ENCODE measurements around the gene ZNF385C.
"Not testable (repeated sequence)": the region's sequence is repeated elsewhere in the genome, so short reads cannot be mapped to it uniquely, and the experiment has no call there.

Gene ZNF385C, protein sequence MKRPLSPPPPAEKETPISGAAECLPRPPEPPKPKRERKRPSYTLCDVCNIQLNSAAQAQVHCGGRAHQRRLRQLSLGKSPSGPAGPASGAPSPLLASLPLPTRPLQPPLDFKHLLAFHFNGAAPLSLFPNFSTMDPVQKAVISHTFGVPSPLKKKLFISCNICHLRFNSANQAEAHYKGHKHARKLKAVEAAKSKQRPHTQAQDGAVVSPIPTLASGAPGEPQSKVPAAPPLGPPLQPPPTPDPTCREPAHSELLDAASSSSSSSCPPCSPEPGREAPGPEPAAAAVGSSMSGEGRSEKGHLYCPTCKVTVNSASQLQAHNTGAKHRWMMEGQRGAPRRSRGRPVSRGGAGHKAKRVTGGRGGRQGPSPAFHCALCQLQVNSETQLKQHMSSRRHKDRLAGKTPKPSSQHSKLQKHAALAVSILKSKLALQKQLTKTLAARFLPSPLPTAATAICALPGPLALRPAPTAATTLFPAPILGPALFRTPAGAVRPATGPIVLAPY

DNA sequence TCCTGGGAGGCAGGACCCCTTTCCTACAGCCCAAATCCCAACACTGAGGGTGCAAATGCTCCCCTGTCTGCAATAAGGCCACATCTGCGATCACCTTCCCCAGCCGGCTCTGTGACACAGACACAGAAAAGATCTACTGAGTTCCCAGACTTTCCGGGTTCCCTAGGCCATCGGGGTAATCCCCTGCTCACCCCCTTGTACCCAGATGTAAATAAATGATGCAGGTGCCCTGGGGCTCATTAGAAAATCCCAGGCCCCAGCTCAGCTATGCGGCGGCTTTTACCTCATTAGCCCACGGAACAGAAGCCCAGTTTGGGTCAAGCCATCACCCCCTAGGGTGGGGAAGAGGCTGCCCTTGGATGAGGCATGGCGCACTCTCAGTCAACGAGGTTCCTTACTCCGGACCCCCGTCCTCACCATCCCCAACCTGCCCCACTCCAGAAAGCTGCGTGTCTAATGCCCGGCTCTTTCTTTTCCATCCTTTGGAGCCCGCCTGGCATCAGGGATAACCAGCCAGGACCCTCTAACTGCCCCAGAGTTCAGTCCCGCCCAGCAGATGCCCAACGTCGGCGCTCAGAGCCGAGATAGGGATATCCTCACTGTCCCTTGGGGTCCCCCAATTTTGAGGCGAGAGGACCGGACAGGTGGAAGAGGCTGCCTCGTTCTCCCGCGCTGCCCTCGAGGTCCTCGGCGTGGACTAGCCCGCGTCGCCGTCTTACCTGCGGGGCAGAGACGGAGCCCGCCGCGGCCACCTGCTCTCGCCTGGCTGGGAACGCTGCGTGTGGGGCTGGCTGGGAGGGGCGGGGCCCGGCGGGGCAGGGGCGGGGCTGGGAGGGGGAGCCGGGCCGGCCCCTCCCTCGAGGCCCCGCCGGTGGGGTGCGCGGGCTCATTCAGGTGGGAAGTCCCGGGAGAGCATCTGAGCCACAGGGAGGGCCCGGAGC is at the start of gene ZNF385C:
Gene ZNF385C (minus strand): TSS at position 783 of the 941 bp plus-strand sequence. CDS start 35,417 bp downstream, outside the sequence.
- peak; percentile 78 for DNase-seq (ENCODE audit: low spot score)
- TF ChIP-seq, protein P1, sequence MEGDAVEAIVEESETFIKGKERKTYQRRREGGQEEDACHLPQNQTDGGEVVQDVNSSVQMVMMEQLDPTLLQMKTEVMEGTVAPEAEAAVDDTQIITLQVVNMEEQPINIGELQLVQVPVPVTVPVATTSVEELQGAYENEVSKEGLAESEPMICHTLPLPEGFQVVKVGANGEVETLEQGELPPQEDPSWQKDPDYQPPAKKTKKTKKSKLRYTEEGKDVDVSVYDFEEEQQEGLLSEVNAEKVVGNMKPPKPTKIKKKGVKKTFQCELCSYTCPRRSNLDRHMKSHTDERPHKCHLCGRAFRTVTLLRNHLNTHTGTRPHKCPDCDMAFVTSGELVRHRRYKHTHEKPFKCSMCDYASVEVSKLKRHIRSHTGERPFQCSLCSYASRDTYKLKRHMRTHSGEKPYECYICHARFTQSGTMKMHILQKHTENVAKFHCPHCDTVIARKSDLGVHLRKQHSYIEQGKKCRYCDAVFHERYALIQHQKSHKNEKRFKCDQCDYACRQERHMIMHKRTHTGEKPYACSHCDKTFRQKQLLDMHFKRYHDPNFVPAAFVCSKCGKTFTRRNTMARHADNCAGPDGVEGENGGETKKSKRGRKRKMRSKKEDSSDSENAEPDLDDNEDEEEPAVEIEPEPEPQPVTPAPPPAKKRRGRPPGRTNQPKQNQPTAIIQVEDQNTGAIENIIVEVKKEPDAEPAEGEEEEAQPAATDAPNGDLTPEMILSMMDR (IDR thresholded peaks at IDR 0.05; ENCODE audit: borderline replicate concordance, control extremely low read depth, extremely low read depth, insufficient read depth, missing control alignments) = no peak
- in situ Hi-C loops (cut with MboI; ENCODE audit: low sequenced_read_pairs, unreplicated experiment) = no loop called here

DNA sequence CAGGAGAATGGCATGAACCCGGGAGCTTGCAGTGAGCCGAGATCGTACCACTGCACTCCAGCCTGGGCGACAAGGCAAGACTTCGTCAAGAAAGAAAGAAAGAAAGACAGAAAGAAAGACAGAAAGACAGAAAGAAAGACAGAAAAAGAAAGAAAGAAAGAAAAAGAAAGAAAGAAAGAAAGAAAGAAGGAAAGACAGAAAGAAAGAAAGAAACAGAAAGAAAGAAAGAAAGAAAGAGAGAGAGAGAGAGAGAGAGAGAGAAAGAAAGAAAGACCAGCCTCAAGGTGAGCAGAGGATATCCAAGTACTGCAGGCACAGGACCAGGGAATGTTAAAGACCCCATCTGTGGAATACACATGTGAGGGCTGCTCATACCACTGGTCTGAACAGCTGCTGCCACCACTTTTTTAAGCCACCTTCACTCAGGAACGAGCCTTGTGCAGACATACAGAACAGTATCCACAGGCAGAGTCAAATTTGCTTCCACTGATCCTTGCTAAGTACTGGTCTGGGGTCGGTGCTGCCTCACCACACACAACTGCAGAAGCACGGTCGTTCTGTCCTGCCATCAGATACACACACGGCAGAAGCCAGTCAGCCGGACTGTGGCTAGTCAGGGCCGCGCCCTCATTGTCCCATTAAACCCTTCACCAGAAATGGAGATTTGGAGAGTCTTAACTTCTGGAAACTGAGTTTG is 48.8 kb upstream of the ZNF385C start:
- TF ChIP-seq, protein P1 (IDR thresholded peaks at IDR 0.05; ENCODE audit: borderline replicate concordance, control extremely low read depth, extremely low read depth, insufficient read depth, missing control alignments) = no peak
- in situ Hi-C loops (cut with MboI; ENCODE audit: low sequenced_read_pairs, unreplicated experiment) = no loop called here
- no peak for DNase-seq (ENCODE audit: low spot score)

DNA sequence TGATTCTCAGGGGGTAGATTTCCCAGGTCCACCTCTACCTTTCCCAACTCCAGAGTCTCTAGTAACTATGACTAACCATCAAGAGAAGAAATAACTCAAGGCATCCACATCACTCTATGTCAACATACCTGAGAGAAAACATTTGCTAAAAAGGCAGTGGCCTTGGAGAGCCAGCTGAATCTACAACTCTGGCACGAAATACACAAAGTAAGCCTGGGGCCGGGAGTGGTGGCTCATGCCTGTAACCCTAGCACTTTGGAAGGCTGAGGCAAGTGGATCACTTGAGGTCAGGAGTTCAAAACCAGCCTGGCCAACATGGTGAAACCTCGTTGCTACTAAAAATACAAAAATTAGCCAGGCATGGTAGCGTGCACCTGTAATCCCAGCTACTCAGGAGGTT is 44.9 kb upstream of the ZNF385C start:
- in situ Hi-C loops (cut with MboI; ENCODE audit: low sequenced_read_pairs, unreplicated experiment); DNase-seq (ENCODE audit: low spot score): not testable (repeated sequence)

DNA sequence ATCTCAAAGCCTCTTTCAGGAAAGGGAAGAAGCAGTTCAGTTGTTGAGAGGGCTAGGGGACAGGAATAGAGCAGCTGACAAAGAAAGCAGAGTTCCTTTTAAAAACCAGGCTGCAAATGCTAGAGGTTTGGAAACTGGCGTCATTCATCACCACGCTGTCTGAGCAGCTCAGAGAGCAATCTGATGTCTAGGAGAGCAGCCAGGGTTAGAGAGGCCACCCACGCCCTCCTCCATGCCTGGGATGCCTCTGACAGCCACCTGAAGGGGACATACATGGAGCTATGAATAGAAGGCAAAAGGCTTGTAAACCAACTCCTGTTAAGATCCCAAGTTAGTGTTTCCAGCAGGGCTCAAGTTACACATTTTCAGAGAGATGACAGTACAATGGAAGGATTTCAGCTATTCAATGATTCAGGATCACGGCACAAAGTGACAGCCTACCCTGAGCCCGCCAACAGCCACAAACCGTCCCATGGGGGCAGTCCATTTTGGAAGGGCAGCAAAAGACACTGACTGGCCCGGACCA is 44.2 kb upstream of the ZNF385C start:
- in situ Hi-C loops (cut with MboI; ENCODE audit: low sequenced_read_pairs, unreplicated experiment) = no loop called here
- TF ChIP-seq, protein P1 (IDR thresholded peaks at IDR 0.05; ENCODE audit: borderline replicate concordance, control extremely low read depth, extremely low read depth, insufficient read depth, missing control alignments) = no peak
- DNase-seq (ENCODE audit: low spot score) = no peak

DNA sequence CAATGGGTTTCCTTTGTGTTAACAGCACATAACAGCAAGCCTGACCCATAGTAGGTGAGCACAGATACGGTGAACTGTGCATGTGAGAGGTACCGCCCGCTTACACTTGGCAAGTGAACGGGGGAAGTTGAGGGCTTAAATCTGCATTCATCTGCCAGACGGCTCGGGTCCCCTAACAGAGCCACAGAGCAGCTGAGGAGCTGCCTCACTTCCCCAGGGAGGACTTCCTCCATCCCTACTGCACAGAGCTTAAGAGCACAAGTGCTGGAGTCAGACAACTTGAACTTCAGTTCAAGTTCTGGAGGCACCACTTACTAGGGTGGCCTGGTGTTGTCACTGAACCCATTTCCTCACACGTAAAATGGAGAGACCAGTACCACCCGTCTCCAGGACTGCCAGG is 43.1 kb upstream of the ZNF385C start:
- in situ Hi-C loops (cut with MboI; ENCODE audit: low sequenced_read_pairs, unreplicated experiment) = no loop called here
- TF ChIP-seq, protein P1 (IDR thresholded peaks at IDR 0.05; ENCODE audit: borderline replicate concordance, control extremely low read depth, extremely low read depth, insufficient read depth, missing control alignments) = no peak
- DNase-seq (ENCODE audit: low spot score) = no peak

DNA sequence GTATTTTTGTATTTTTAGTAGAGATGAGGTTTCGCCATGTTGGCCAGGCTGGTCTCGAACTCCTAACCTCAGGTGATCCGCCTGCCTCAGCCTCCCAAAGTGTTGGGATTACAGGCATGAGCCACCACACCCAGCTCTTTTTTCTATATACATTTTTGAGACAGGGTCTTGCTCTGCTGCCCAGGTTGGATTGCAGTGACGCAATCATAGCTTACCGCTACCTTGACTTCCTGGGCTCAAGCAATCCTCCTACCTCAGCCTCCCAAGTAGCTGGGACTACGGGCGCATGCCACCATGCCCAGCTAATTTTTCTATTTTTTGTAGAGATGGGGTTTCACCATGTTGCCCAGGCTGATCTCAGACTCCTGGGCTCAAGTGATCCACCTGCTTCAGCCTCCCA is 42.4 kb upstream of the ZNF385C start:
- DNase-seq (ENCODE audit: low spot score); in situ Hi-C loops (cut with MboI; ENCODE audit: low sequenced_read_pairs, unreplicated experiment): not testable (repeated sequence)
